HCT116 (cell line): ENCODE results near the gene RPS2. TPM values are rescaled to one million over a fixed set of nuclear protein-coding genes. Genes with fewer than 3 reads are reported as not detected.

Source experiments
- ATAC-seq: fragments of 200-7000 bp; cut with Tn5 transposase; 2 replicates; pipeline ENCODE4 v1.9.1; 2020; ENCODE audit warnings: mild to moderate bottlenecking, moderate library complexity
- BruUV-seq: library from RNA; stranded (reverse); fragments of 400-500 nt; replicated peaks from 2 replicates; lab custom pipeline; 2021; lab: Mats Ljungman, UMichigan
- CTCF ChIA-PET: fragments of 300-600 bp; sonication (Branson Sonifier 250); formaldehyde crosslinking; loops from one replicate; lab custom pipeline; 2021; ENCODE audit warnings: antibody characterized with exemption; lab: Charles Lee
- POLR2A ChIA-PET: fragments of 300-600, 350-600 bp; sonication (Branson Sonifier 250); formaldehyde crosslinking; loops from one replicate; lab custom pipeline; 2021; ENCODE audit warnings: antibody characterized with exemption; lab: Charles Lee
- RAD21 ChIA-PET, 2 experiments: fragments of 300-600 bp; sonication (Branson Sonifier 250); formaldehyde crosslinking; loops; one replicate each; lab custom pipeline; 2023; ENCODE audit warnings: low total read pairs in 2 of 2; ENCODE audit not compliant: uncharacterized antibody in 2 of 2, unreplicated experiment in 2 of 2, low non-redundant PET in 1 of 2; lab: Charles Lee
- DNase-seq: peaks from one replicate; pipeline ENCODE4 v3.0.0-alpha.2; 2010; ENCODE audit warnings: low read depth, low spot score
- H2AFZ ChIP-seq: fragments of 200-600 bp; shearing (Covaris generic), sonication (generic); 2 replicates; pipeline ENCODE4 v1.6.1; 2017; ENCODE audit warnings: low read depth, mixed run types, mixed read lengths, antibody characterized with exemption, low read length; ENCODE audit not compliant: poor library complexity, severe bottlenecking
- H3K27ac ChIP-seq: 2 replicates; pipeline ENCODE4 v1.5.1; 2012; ENCODE audit warnings: low read depth, low read length
- H3K27me3 ChIP-seq: fragments of 200-600 bp; sonication (generic); 2 replicates; pipeline ENCODE4 v1.6.1; 2016; ENCODE audit warnings: mixed run types, low read length, mixed read lengths; ENCODE audit not compliant: insufficient read depth
- H3K36me3 ChIP-seq, 2 experiments: fragments of 200-500 bp in 1 of 2; fragments of 200-600 bp in 1 of 2; sonication (Bioruptor generic) in 1 of 2; sonication (generic) in 1 of 2; 2 replicates each; pipeline versions ENCODE4 v1.5.1 to v1.6.1; 2014 to 2016; ENCODE audit warnings: low read length in 2 of 2, inconsistent platforms in 1 of 2, mixed read lengths in 1 of 2, mixed run types in 1 of 2; ENCODE audit not compliant: insufficient read depth in 2 of 2, control insufficient read depth in 1 of 2
- H3K4me1 ChIP-seq, 2 experiments: fragments of 200-600 bp in 1 of 2; sonication (generic) in 1 of 2; 2 replicates each; pipeline versions ENCODE4 v1.5.1 to v1.6.1; 2012 to 2017; ENCODE audit warnings: low read length in 2 of 2, inconsistent platforms in 1 of 2, mild to moderate bottlenecking in 1 of 2, mixed read lengths in 1 of 2, mixed run types in 1 of 2, moderate library complexity in 1 of 2; ENCODE audit not compliant: insufficient read depth in 2 of 2, control insufficient read depth in 1 of 2
- H3K4me2 ChIP-seq: fragments of 200-600 bp; sonication (generic); 2 replicates; pipeline ENCODE4 v1.6.1; 2017; ENCODE audit warnings: mixed run types, low read length, mixed read lengths
- H3K4me3 ChIP-seq, 2 experiments: fragments of 200-600 bp in 1 of 2; sonication (generic) in 1 of 2; replicated peaks in 1 of 2; 2 replicates each; pipeline ENCODE4 v1.5.1; 2011 to 2016; ENCODE audit warnings: low read length in 2 of 2, control low read depth in 1 of 2, low read depth in 1 of 2, mild to moderate bottlenecking in 1 of 2, mixed read lengths in 1 of 2, mixed run types in 1 of 2
- H3K79me2 ChIP-seq: fragments of 200-600 bp; sonication (generic); 2 replicates; pipeline ENCODE4 v1.6.1; 2017; ENCODE audit warnings: mild to moderate bottlenecking, mixed run types, low read length, moderate library complexity, mixed read lengths; ENCODE audit not compliant: insufficient read depth
- H3K9ac ChIP-seq: fragments of 200-600 bp; sonication (generic); 2 replicates; pipeline ENCODE4 v1.6.1; 2016; ENCODE audit warnings: low read length, mixed read lengths
- H3K9me2 ChIP-seq: fragments of 200-600 bp; sonication (generic), shearing (Covaris generic); 2 replicates; pipeline ENCODE4 v1.6.1; 2017; ENCODE audit warnings: mixed run types, mild to moderate bottlenecking, moderate library complexity; ENCODE audit not compliant: insufficient read depth
- H3K9me3 ChIP-seq, 2 experiments: fragments of 200-500 bp in 1 of 2; fragments of 200-600 bp in 1 of 2; sonication (Bioruptor generic) in 1 of 2; sonication (generic) in 1 of 2; 2 replicates each; pipeline ENCODE4 v1.6.1; 2014 to 2017; ENCODE audit warnings: low read length in 2 of 2, mixed read lengths in 2 of 2, inconsistent platforms in 1 of 2, low read depth in 1 of 2, mild to moderate bottlenecking in 1 of 2, mixed run types in 1 of 2, moderate library complexity in 1 of 2; ENCODE audit not compliant: control insufficient read depth in 1 of 2, insufficient read depth in 1 of 2
- H4K20me1 ChIP-seq: fragments of 200-600 bp; sonication (generic), shearing (Covaris generic); 2 replicates; pipeline ENCODE4 v1.6.1; 2017; ENCODE audit warnings: mixed run types, mild to moderate bottlenecking, moderate library complexity; ENCODE audit not compliant: insufficient read depth
- CEBPB ChIP-seq: IDR thresholded peaks from 2 replicates; pipeline ENCODE4 v1.6.1; 2012; ENCODE audit warnings: low read depth
- EZH2 ChIP-seq: fragments of 200-600 bp; sonication (generic); IDR thresholded peaks from 2 replicates; pipeline ENCODE4 v1.6.1; 2017; ENCODE audit warnings: antibody characterized with exemption, mixed run types
- JUND ChIP-seq: IDR thresholded peaks from 2 replicates; pipeline ENCODE4 v1.6.1; 2012
- POLR2AphosphoS5 ChIP-seq: IDR thresholded peaks from 2 replicates; pipeline ENCODE4 v1.6.1; 2011; ENCODE audit warnings: mild to moderate bottlenecking, low read depth, low read length, moderate library complexity
- SP1 ChIP-seq: IDR thresholded peaks from 2 replicates; pipeline ENCODE4 v1.6.1; 2012; ENCODE audit warnings: low read depth
- TCF7L2 ChIP-seq: IDR thresholded peaks from 2 replicates; pipeline ENCODE4 v1.7.0; 2011; ENCODE audit warnings: borderline replicate concordance, inconsistent platforms; ENCODE audit not compliant: insufficient read depth, insufficient read length; ENCODE audit errors: extremely low read depth
- ZNF274 ChIP-seq: fragments of 200-500 bp; sonication (Bioruptor generic); IDR thresholded peaks from 2 replicates; pipeline ENCODE4 v1.6.1; 2014; ENCODE audit warnings: mild to moderate bottlenecking, low read depth, low read length, inconsistent platforms
- intact Hi-C: fragments of 100-400 bp; cut with micrococcal nuclease; formaldehyde crosslinking; loops from 2 replicates; pipeline ENCODE4 v1.10.0; 2022
- total RNA-seq: library from RNA; stranded (reverse); gene quantifications from one replicate; pipeline ENCODE4 v1.2.1, GENCODE V29; 2021; ENCODE audit not compliant: unreplicated experiment
- TF ChIP-seq, protein P1 (sequence below), 3 experiments: fragments of 200-600 bp in 1 of 3; sonication (generic) in 1 of 3; IDR thresholded peaks in 2 of 3; conservative IDR thresholded peaks in 1 of 3; 2 replicates each; pipeline ENCODE4 v1.5.1; 2012 to 2017; ENCODE audit warnings: low read depth in 2 of 3, low read length in 2 of 3, antibody characterized with exemption in 1 of 3, borderline replicate concordance in 1 of 3, control low read depth in 1 of 3, mild to moderate bottlenecking in 1 of 3, mixed read lengths in 1 of 3, mixed run types in 1 of 3, moderate library complexity in 1 of 3; ENCODE audit not compliant: insufficient read depth in 1 of 3
- TF ChIP-seq, protein P2 (sequence below): IDR thresholded peaks from 2 replicates; pipeline ENCODE4 v1.6.1; 2012
- TF ChIP-seq, protein P3 (sequence below): IDR thresholded peaks from 2 replicates; pipeline ENCODE4 v1.6.1; 2011; ENCODE audit warnings: mild to moderate bottlenecking, low read length, moderate library complexity; ENCODE audit not compliant: insufficient replicate concordance; ENCODE audit errors: extremely low read depth
- TF ChIP-seq, protein P4 (sequence below): IDR thresholded peaks from 2 replicates; pipeline ENCODE4 v1.6.1; 2012

RPS2 gene
- total RNA-seq, 1 experiment from 2014 or later = 6,265 TPM

DNA sequence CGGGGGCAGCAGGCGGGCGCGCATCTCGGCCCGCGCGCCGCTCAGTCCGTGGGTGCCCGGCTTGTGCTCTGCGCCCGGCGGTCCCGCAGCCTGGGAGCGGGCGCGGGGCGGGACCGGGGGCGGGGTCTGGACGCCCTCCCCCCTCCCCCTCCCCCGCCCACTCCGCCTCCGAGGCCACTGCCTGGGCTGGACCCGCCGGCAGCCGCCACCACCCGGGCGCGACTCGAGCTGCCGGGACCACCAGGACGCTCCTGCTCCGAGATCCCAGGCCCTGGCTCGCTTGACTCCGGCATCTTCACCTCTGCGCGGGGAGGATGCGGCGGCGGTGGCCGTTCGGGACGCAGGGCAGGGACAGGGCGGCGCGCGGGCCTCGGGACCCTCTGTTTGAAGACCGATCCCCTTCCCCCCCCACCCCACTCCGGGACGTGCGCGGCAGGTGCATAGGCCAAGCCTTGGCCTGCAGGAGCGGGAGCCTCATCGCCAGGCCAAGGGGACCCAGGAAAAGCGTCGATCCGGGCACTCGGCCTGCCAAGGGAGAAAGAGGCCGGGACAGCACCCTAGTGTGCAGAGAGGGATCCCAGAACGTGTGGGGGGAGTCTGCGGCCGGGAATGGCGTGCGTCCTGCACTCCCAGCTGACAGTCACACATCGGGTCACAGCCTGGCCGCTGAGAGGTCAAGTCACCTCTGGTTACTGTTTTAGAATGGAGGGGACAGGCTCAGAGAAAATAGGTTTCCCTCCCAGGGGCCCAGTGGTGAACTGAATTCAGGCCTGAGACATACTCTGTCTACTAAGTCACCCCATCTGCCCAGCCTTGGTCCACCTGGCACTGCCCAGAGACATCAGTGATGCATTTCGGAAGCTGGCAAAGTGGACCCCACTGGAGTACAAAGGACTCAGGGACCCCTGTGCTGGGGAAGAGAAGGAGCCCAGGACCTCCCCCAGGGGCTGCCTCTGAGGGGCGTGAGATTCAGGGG lies 46.0 kb downstream of the RPS2 start, which contains the start of gene HS3ST6:
Gene HS3ST6, minus strand, starts transcription at position 65 of the 976 bp plus-strand sequence. CDS start 92 bp downstream, outside the sequence.
- POLR2A ChIA-PET = no interaction called here
- CTCF ChIA-PET = no interaction called here
- RAD21 ChIA-PET = no interaction called here
- H3K27me3 ChIP-seq = no peaks in the 10 kb centered on the region
- intact Hi-C loops = no loop called here
- no peaks in the 10 kb centered on the region for H3K79me2 ChIP-seq
- no TSS peak for BruUV-seq
- no peaks in the 10 kb centered on the region for H3K9me2 ChIP-seq
- DNase-seq = no peak
- no peak within 1 kb of the TSS for H2AFZ ChIP-seq
- H3K9ac ChIP-seq = no peak within 1 kb of the TSS
- H3K4me2 ChIP-seq = no peak within 1 kb of the TSS
- H3K4me1 ChIP-seq = peaks cover 16 to 27% of the 10 kb centered on the region in 2 experiments
- no peaks in the 10 kb centered on the region for H3K9me3 ChIP-seq
- no peaks in the 10 kb centered on the region for H3K36me3 ChIP-seq
- no peaks in the 10 kb centered on the region for H4K20me1 ChIP-seq
- no peak within 1 kb of the TSS for H3K27ac ChIP-seq
- no peak for ATAC-seq
- TF ChIP-seq, protein P1, sequence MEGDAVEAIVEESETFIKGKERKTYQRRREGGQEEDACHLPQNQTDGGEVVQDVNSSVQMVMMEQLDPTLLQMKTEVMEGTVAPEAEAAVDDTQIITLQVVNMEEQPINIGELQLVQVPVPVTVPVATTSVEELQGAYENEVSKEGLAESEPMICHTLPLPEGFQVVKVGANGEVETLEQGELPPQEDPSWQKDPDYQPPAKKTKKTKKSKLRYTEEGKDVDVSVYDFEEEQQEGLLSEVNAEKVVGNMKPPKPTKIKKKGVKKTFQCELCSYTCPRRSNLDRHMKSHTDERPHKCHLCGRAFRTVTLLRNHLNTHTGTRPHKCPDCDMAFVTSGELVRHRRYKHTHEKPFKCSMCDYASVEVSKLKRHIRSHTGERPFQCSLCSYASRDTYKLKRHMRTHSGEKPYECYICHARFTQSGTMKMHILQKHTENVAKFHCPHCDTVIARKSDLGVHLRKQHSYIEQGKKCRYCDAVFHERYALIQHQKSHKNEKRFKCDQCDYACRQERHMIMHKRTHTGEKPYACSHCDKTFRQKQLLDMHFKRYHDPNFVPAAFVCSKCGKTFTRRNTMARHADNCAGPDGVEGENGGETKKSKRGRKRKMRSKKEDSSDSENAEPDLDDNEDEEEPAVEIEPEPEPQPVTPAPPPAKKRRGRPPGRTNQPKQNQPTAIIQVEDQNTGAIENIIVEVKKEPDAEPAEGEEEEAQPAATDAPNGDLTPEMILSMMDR (IDR thresholded peaks at IDR 0.05 in 2 of 3, conservative IDR thresholded peaks at IDR 0.05 in 1 of 3; ENCODE audit: borderline replicate concordance in 1 of 3, insufficient read depth in 1 of 3, low read depth in 2 of 3, low read length in 2 of 3) = no peak
- TF ChIP-seq JUND (no peak), EZH2 (no peak), ZNF274 (no peak), SP1 (no peak), POLR2AphosphoS5 (no peak), TCF7L2 (no peak), CEBPB (no peak)
- TF ChIP-seq, protein P2, sequence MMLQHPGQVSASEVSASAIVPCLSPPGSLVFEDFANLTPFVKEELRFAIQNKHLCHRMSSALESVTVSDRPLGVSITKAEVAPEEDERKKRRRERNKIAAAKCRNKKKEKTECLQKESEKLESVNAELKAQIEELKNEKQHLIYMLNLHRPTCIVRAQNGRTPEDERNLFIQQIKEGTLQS = no peak
- TF ChIP-seq, protein P3, sequence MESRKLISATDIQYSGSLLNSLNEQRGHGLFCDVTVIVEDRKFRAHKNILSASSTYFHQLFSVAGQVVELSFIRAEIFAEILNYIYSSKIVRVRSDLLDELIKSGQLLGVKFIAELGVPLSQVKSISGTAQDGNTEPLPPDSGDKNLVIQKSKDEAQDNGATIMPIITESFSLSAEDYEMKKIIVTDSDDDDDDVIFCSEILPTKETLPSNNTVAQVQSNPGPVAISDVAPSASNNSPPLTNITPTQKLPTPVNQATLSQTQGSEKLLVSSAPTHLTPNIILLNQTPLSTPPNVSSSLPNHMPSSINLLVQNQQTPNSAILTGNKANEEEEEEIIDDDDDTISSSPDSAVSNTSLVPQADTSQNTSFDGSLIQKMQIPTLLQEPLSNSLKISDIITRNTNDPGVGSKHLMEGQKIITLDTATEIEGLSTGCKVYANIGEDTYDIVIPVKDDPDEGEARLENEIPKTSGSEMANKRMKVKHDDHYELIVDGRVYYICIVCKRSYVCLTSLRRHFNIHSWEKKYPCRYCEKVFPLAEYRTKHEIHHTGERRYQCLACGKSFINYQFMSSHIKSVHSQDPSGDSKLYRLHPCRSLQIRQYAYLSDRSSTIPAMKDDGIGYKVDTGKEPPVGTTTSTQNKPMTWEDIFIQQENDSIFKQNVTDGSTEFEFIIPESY = no peak
- TF ChIP-seq, protein P4, sequence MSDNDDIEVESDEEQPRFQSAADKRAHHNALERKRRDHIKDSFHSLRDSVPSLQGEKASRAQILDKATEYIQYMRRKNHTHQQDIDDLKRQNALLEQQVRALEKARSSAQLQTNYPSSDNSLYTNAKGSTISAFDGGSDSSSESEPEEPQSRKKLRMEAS = no peak
- no peak within 1 kb of the TSS for H3K4me3 ChIP-seq
